GM23248 (cell line): ENCODE results near the gene ASB3. TPM values are rescaled to one million over a fixed set of nuclear protein-coding genes. Genes with fewer than 3 reads are reported as not detected.

Experiments used
- DNase-seq: peaks from one replicate; pipeline ENCODE4 v3.0.0-alpha.2; 2015
- H2AFZ ChIP-seq: fragments of 200-600 bp; sonication (generic); 2 replicates; pipeline ENCODE4 v1.6.1; 2016; ENCODE audit warnings: antibody characterized with exemption
- H3F3A ChIP-seq: fragments of 200-600 bp; sonication (generic); 2 replicates; pipeline ENCODE4 v1.6.1; 2016; ENCODE audit warnings: mild to moderate bottlenecking, antibody characterized with exemption, mixed run types; ENCODE audit not compliant: insufficient read depth
- H3K27ac ChIP-seq: fragments of 200-600 bp; sonication (generic); 2 replicates; pipeline ENCODE4 v1.5.1; 2016; ENCODE audit warnings: mild to moderate bottlenecking
- H3K27me3 ChIP-seq: fragments of 200-600 bp; sonication (generic); replicated peaks from 2 replicates; pipeline ENCODE4 v1.6.1; 2016; ENCODE audit warnings: mild to moderate bottlenecking; ENCODE audit not compliant: insufficient read depth
- H3K36me3 ChIP-seq: fragments of 200-600 bp; sonication (generic); 2 replicates; pipeline ENCODE4 v1.6.1; 2016; ENCODE audit warnings: low read depth, mild to moderate bottlenecking
- H3K4me1 ChIP-seq: fragments of 200-600 bp; sonication (generic); 2 replicates; pipeline ENCODE4 v1.6.1; 2016; ENCODE audit warnings: mild to moderate bottlenecking; ENCODE audit not compliant: insufficient read depth
- H3K4me2 ChIP-seq: fragments of 200-600 bp; sonication (generic); one replicate; pipeline ENCODE4 v1.6.1; 2016; ENCODE audit warnings: mild to moderate bottlenecking; ENCODE audit not compliant: unreplicated experiment
- H3K4me3 ChIP-seq: fragments of 200-600 bp; sonication (generic); 2 replicates; pipeline ENCODE4 v1.5.1; 2016; ENCODE audit warnings: mild to moderate bottlenecking
- H3K79me2 ChIP-seq: fragments of 200-600 bp; sonication (generic); 2 replicates; pipeline ENCODE4 v1.6.1; 2016; ENCODE audit warnings: mild to moderate bottlenecking; ENCODE audit not compliant: insufficient read depth
- H3K9ac ChIP-seq: fragments of 200-600 bp; sonication (generic); 2 replicates; pipeline ENCODE4 v1.6.1; 2016; ENCODE audit warnings: mild to moderate bottlenecking
- H3K9me2 ChIP-seq: fragments of 200-600 bp; sonication (generic); 2 replicates; pipeline ENCODE4 v1.6.1; 2016; ENCODE audit warnings: mixed run types, mild to moderate bottlenecking, moderate library complexity; ENCODE audit not compliant: insufficient read depth
- H3K9me3 ChIP-seq: fragments of 200-600 bp; sonication (generic); one replicate; pipeline ENCODE4 v1.6.1; 2017; ENCODE audit warnings: low read depth
- H4K20me1 ChIP-seq: fragments of 200-600 bp; sonication (generic); 2 replicates; pipeline ENCODE4 v1.6.0; 2016; ENCODE audit not compliant: insufficient read depth
- EZH2 ChIP-seq: fragments of 200-600 bp; sonication (generic); IDR thresholded peaks from 2 replicates; pipeline ENCODE4 v1.6.1; 2018; ENCODE audit warnings: antibody characterized with exemption, mild to moderate bottlenecking; ENCODE audit not compliant: insufficient read depth, poor library complexity, severe bottlenecking
- EZH2phosphoT487 ChIP-seq: fragments of 200-600 bp; sonication (generic); IDR thresholded peaks from 2 replicates; pipeline ENCODE4 v1.6.1; 2018; ENCODE audit warnings: antibody characterized with exemption, moderate library complexity, mild to moderate bottlenecking, low read depth; ENCODE audit not compliant: insufficient read depth
- WGBS, 2 experiments: methylation state at CpG; one replicate each; pipeline ENCODE4 v1.1.6; 2015 to 2017; ENCODE audit warnings: low lambda C conversion rate in 2 of 2, low coverage in 1 of 2; ENCODE audit errors: missing lambda C conversion rate in 2 of 2; 5-methylcytosine and 5-hydroxymethylcytosine counted together
- in situ Hi-C: fragments of 300-500 bp; cut with MboI; formaldehyde crosslinking; loops from 2 replicates; pipeline ENCODE4 v1.15.0; 2020
- polyA plus RNA-seq: library from polyadenylated mRNA; unstranded; fragments of >200 nt; fragmentation: Nextera tagmentation; extraction: Ambion mirVana; gene quantifications from 2 replicates; pipeline ENCODE4 v1.2.1, GENCODE V29; 2016
- total RNA-seq: library from RNA; depleted of rRNA; stranded (reverse); fragments of >200 nt; shearing (Covaris generic); gene quantifications from 2 replicates; pipeline ENCODE4 v1.2.3, GENCODE V29; 2014

Gene ASB3
- total and polyA plus RNA-seq, 2 experiments from 2014 or later, result 19.9 to 23.0 TPM

- no peak overlapping the region for H2AFZ ChIP-seq
- H3K9me2 ChIP-seq, result no peaks in the 10 kb centered on the region
- no peaks in the 10 kb centered on the region for H3K9me3 ChIP-seq
- DNase-seq, result no peak
- no peaks in the 10 kb centered on the region for H3K27me3 ChIP-seq
- no peak overlapping the region for H3K4me2 ChIP-seq
- H3K36me3 ChIP-seq, result peaks cover 31% of the 10 kb centered on the region
- H3F3A ChIP-seq, result no peaks in the 10 kb centered on the region
- WGBS, 2 experiments, result 95% methylated on average over 3 of the region's 3 CpGs
- peaks cover 7% of the 10 kb centered on the region; the same call in 1 of the 2 replicates for H3K4me1 ChIP-seq
- no peak overlapping the region for H3K4me3 ChIP-seq
- H3K79me2 ChIP-seq, result peaks cover 73% of the 10 kb centered on the region
- in situ Hi-C loops, result no loop called here
- TF ChIP-seq EZH2phosphoT487, result no peak
- H3K27ac ChIP-seq, result no peak overlapping the region
- no peaks in the 10 kb centered on the region for H4K20me1 ChIP-seq
- H3K9ac ChIP-seq, result no peak overlapping the region
These were observed 6.5 kb upstream of the ASB3 start for GRCh38 chr2:53793261-53793660.

DNA sequence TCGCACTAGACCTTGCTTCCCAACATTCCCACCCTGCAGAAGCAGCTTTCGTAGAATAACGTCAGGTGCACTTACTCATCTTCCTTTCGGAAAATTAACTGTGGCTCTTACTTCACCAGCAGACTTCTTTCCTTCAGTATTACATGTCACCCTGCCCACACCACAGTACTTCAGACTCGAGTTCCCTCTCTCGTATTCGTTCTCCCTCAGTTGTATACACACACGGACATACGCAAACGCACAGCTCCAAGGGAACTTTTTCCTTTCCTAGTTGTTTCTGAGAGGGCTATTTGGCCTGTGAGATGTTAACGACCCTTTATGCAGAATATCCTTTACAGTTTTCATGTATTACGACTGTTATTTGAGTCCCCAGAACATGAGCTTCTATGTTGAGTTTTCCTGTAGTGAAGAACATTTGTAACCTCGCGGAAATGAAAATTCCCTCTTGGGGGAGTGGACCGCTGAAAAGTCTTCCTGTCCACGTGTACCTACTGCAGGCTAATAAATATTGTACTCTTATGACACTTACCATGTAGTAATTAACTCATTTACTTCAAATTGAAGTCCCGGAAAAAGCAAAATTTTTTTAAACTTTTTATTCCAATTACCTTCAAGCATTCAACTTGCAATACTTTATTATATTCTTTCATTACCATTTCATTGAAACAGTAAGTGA is 999 bp upstream of the ASB3 start:
- peak; percentile 72 for DNase-seq
- Histone ChIP-seq H3K9me3 (no peaks in the 10 kb centered on the region), H2AFZ (peak overlapping the region; percentile 93), H3K4me2 (peak overlapping the region; percentile 94), H3K79me2 (peaks cover 99% of the 10 kb centered on the region), H3K4me1 (peaks cover 32% of the 10 kb centered on the region), H3K36me3 (no peaks in the 10 kb centered on the region), H3F3A (peaks cover 26% of the 10 kb centered on the region), H3K27me3 (no peaks in the 10 kb centered on the region), H3K4me3 (peak overlapping the region; percentile 95), H3K9me2 (no peaks in the 10 kb centered on the region), H3K27ac (peak overlapping the region; percentile 81), H3K9ac (peak overlapping the region; percentile 90), H4K20me1 (no peaks in the 10 kb centered on the region)
- TF ChIP-seq EZH2phosphoT487 (no peak), EZH2 (no peak)
- WGBS, 2 experiments, result 1 to 3% methylated on average over 17 of the region's 17 CpGs
- in situ Hi-C loops, result no loop called here

DNA sequence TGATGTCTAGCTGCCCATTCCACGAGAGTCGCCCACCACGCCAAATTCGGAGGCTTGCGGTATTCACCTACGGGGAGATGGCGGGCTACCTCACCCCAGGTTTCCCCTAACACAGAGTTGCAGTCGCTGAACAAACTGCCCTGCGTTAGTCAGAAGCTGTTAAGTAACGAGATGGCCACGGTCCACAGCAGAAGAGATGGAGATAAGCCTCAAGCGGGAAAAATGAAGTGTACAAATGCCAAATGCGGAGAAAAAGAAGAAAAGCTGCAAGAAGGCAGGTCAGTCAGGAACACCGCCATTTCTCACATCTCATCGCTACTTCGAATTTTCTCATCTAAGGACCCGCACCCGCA is 425 bp downstream of the ASB3 start:
- WGBS, 2 experiments, result 1% methylated on average over 18 of the region's 18 CpGs
- H3F3A ChIP-seq, result peaks cover 26% of the 10 kb centered on the region
- no peaks in the 10 kb centered on the region for H3K27me3 ChIP-seq
- in situ Hi-C loops, result no loop called here
- H3K79me2 ChIP-seq, result peaks cover 99% of the 10 kb centered on the region
- peak overlapping the region; percentile 93 for H2AFZ ChIP-seq
- TF ChIP-seq EZH2phosphoT487 (no peak), EZH2 (no peak)
- peak overlapping the region; percentile 95 for H3K4me3 ChIP-seq
- H3K27ac ChIP-seq, result peak overlapping the region; percentile 81
- peak; percentile 81 for DNase-seq
- H4K20me1 ChIP-seq, result no peaks in the 10 kb centered on the region
- no peaks in the 10 kb centered on the region for H3K9me2 ChIP-seq
- peaks cover 32% of the 10 kb centered on the region for H3K4me1 ChIP-seq
- peak overlapping the region; percentile 86 for H3K4me2 ChIP-seq
- peak overlapping the region; percentile 90 for H3K9ac ChIP-seq
- H3K9me3 ChIP-seq, result no peaks in the 10 kb centered on the region
- no peaks in the 10 kb centered on the region for H3K36me3 ChIP-seq

DNA sequence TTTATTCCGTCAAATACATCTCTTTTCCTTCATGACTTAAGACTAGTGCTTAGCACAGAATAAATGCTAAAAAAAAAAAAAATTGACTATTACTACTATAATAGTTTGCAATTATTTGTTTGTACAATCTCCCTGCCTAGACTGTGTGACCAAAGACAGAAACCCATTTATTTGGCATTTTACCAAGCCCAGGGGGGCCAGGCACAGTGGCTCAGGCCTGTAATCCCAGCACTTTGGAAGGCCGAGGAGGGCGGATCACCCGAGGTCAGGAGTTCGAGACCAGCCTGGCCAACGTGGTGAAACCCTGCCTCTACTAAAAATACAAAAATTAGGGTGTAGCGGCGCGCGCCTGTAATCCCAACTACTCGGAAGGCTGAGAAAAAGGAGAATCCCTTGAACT is 1.4 kb downstream of the ASB3 start:
- WGBS, 2 experiments, result 8% methylated on average over 11 of the region's 11 CpGs
- Histone ChIP-seq H3K27ac (peak overlapping the region; percentile 81), H3K79me2 (peaks cover 99% of the 10 kb centered on the region), H3F3A (peaks cover 26% of the 10 kb centered on the region), H3K9me2 (no peaks in the 10 kb centered on the region), H3K4me3 (peak overlapping the region; percentile 95), H2AFZ (peak overlapping the region; percentile 93), H3K27me3 (no peaks in the 10 kb centered on the region), H3K4me1 (peaks cover 32% of the 10 kb centered on the region), H4K20me1 (no peaks in the 10 kb centered on the region), H3K9ac (peak overlapping the region; percentile 90), H3K9me3 (no peaks in the 10 kb centered on the region), H3K4me2 (peak overlapping the region; percentile 86), H3K36me3 (no peaks in the 10 kb centered on the region)
- TF ChIP-seq EZH2phosphoT487 (no peak), EZH2 (no peak)
- peak; percentile 21 for DNase-seq
- in situ Hi-C loops, result no loop called here
